H9 (cell line): ENCODE data around the gene LTBP2. TPM values are rescaled to one million over a fixed set of nuclear protein-coding genes. Genes with fewer than 3 reads are reported as not detected.

Experiments
- DNase-seq: peaks from one replicate; pipeline ENCODE4 v3.0.0-alpha.2; 2017
- H2AFZ ChIP-seq: one replicate; pipeline ENCODE4 v1.6.1; 2013; ENCODE audit warnings: mild to moderate bottlenecking, low read length, control low read depth, moderate library complexity
- H2AK5ac ChIP-seq: 2 replicates; pipeline ENCODE4 v1.6.1; 2013; ENCODE audit warnings: low read length, control low read depth, mixed read lengths; ENCODE audit not compliant: insufficient read length
- H2BK120ac ChIP-seq: one replicate; pipeline ENCODE4 v1.6.1; 2013; ENCODE audit warnings: low read depth, mild to moderate bottlenecking, low read length, control low read depth, inconsistent platforms; ENCODE audit not compliant: poor library complexity, severe bottlenecking
- H2BK12ac ChIP-seq: 2 replicates; pipeline ENCODE4 v1.6.1; 2013; ENCODE audit warnings: low read length, control low read depth, mixed read lengths, low read depth; ENCODE audit not compliant: insufficient read length
- H2BK15ac ChIP-seq: 2 replicates; pipeline ENCODE4 v1.6.1; 2013; ENCODE audit warnings: low read depth, low read length, control low read depth
- H2BK20ac ChIP-seq: one replicate; pipeline ENCODE4 v1.6.1; 2013; ENCODE audit warnings: low read depth, mild to moderate bottlenecking, low read length, control low read depth, inconsistent platforms; ENCODE audit not compliant: poor library complexity, severe bottlenecking
- H2BK5ac ChIP-seq: 2 replicates; pipeline ENCODE4 v1.6.1; 2013; ENCODE audit warnings: low read length, control low read depth, mixed read lengths; ENCODE audit not compliant: insufficient read length
- H3K14ac ChIP-seq: 2 replicates; pipeline ENCODE4 v1.6.1; 2013; ENCODE audit warnings: low read length, control low read depth; ENCODE audit not compliant: insufficient read depth
- H3K18ac ChIP-seq: 2 replicates; pipeline ENCODE4 v1.6.1; 2013; ENCODE audit warnings: low read depth, mild to moderate bottlenecking, mixed read lengths, low read length, control low read depth; ENCODE audit not compliant: insufficient read length
- H3K23ac ChIP-seq: 2 replicates; pipeline ENCODE4 v1.6.1; 2013; ENCODE audit warnings: low read length, control low read depth, mixed read lengths, low read depth; ENCODE audit not compliant: insufficient read length
- H3K23me2 ChIP-seq: 2 replicates; pipeline ENCODE4 v1.6.1; 2013; ENCODE audit warnings: low read depth, mild to moderate bottlenecking, mixed read lengths, low read length, control low read depth; ENCODE audit not compliant: insufficient read length, poor library complexity, severe bottlenecking
- H3K27ac ChIP-seq: 2 replicates; pipeline ENCODE4 v1.5.1; 2013; ENCODE audit warnings: low read length, control low read depth, mixed read lengths, low read depth; ENCODE audit not compliant: insufficient read length
- H3K27me3 ChIP-seq: 2 replicates; pipeline ENCODE4 v1.6.1; 2013; ENCODE audit warnings: low read length, control low read depth, inconsistent platforms; ENCODE audit not compliant: insufficient read depth
- H3K4ac ChIP-seq: 2 replicates; pipeline ENCODE4 v1.6.1; 2013; ENCODE audit warnings: low read depth, mild to moderate bottlenecking, control low read depth, inconsistent platforms, low read length, moderate library complexity
- H3K4me1 ChIP-seq: 2 replicates; pipeline ENCODE4 v1.6.1; 2013; ENCODE audit warnings: low read length, control low read depth, inconsistent platforms; ENCODE audit not compliant: insufficient read depth
- H3K4me2 ChIP-seq: 2 replicates; pipeline ENCODE4 v1.6.1; 2013; ENCODE audit warnings: low read length, control low read depth, mixed read lengths; ENCODE audit not compliant: insufficient read length, insufficient read depth
- H3K56ac ChIP-seq: 2 replicates; pipeline ENCODE4 v1.6.1; 2013; ENCODE audit warnings: low read depth, mild to moderate bottlenecking, mixed read lengths, low read length, control low read depth; ENCODE audit not compliant: insufficient read length
- H3K79me1 ChIP-seq: 2 replicates; pipeline ENCODE4 v1.6.1; 2013; ENCODE audit warnings: low read depth, mild to moderate bottlenecking, moderate library complexity, low read length, control low read depth, inconsistent platforms; ENCODE audit not compliant: insufficient read depth, poor library complexity, severe bottlenecking
- H3K79me2 ChIP-seq: 2 replicates; pipeline ENCODE4 v1.6.1; 2013; ENCODE audit warnings: low read length, control low read depth, inconsistent platforms; ENCODE audit not compliant: insufficient read depth
- H3K9ac ChIP-seq: 2 replicates; pipeline ENCODE4 v1.6.1; 2013; ENCODE audit warnings: low read length, control low read depth, mixed read lengths; ENCODE audit not compliant: insufficient read length; ENCODE audit errors: extremely low read depth
- H3K9me3 ChIP-seq: one replicate; pipeline ENCODE4 v1.6.1; 2013; ENCODE audit warnings: low read depth, low read length, inconsistent platforms; ENCODE audit not compliant: control insufficient read depth
- H3T11ph ChIP-seq: one replicate; pipeline ENCODE4 v1.6.1; 2013; ENCODE audit warnings: mild to moderate bottlenecking, low read length, control low read depth, inconsistent platforms
- H4K20me1 ChIP-seq: one replicate; pipeline ENCODE4 v1.6.1; 2013; ENCODE audit not compliant: control insufficient read depth, insufficient read length, insufficient read depth
- H4K5ac ChIP-seq: 2 replicates; pipeline ENCODE4 v1.6.1; 2013; ENCODE audit warnings: low read depth, mild to moderate bottlenecking, mixed read lengths, low read length, control low read depth; ENCODE audit not compliant: insufficient read length
- H4K8ac ChIP-seq: replicated peaks from 2 replicates; pipeline ENCODE4 v1.6.1; 2013; ENCODE audit warnings: low read length, control low read depth, mixed read lengths, low read depth; ENCODE audit not compliant: insufficient read length
- H4K91ac ChIP-seq: 2 replicates; pipeline ENCODE4 v1.6.1; 2013; ENCODE audit warnings: low read depth, mild to moderate bottlenecking, moderate library complexity, mixed read lengths, low read length, control low read depth; ENCODE audit not compliant: insufficient read length
- H3K27ac Mint-ChIP-seq, 3 experiments: 2 replicates in 2 of 3; 3 replicates in 1 of 3; pipeline ENCODE4 v1.8.0; 2020 to 2021; ENCODE audit warnings: mixed read lengths in 3 of 3, mild to moderate bottlenecking in 1 of 3, moderate library complexity in 1 of 3
- H3K27me3 Mint-ChIP-seq: 2 replicates; pipeline ENCODE4 v1.8.0; 2021; ENCODE audit warnings: low read depth, mild to moderate bottlenecking, moderate library complexity, mixed read lengths
- H3K36me3 Mint-ChIP-seq, 3 experiments: 2 replicates in 2 of 3; 3 replicates in 1 of 3; pipeline ENCODE4 v1.8.0; 2020 to 2021; ENCODE audit warnings: low read depth in 3 of 3, mixed read lengths in 3 of 3; ENCODE audit not compliant: insufficient read depth in 1 of 3
- H3K4me1 Mint-ChIP-seq, 2 experiments: 2 replicates each; pipeline ENCODE4 v1.8.0; 2020; ENCODE audit warnings: mixed read lengths in 2 of 2
- H3K4me3 Mint-ChIP-seq, 2 experiments: 2 replicates in 1 of 2; 3 replicates in 1 of 2; pipeline ENCODE4 v1.8.0; 2020 to 2021; ENCODE audit warnings: mild to moderate bottlenecking in 2 of 2, mixed read lengths in 2 of 2, moderate library complexity in 1 of 2
- H3K9me3 Mint-ChIP-seq, 2 experiments: 2 replicates in 1 of 2; 3 replicates in 1 of 2; pipeline ENCODE4 v1.8.0; 2020; ENCODE audit warnings: mild to moderate bottlenecking in 2 of 2, mixed read lengths in 2 of 2, moderate library complexity in 1 of 2
- WGBS: extraction: QIAGEN DNeasy Blood & Tissue Kit; methylation state at CpG from one replicate; pipeline ENCODE4 v1.1.7; 2013; ENCODE audit warnings: missing lambda C conversion rate, low lambda C conversion rate, mixed read lengths; ENCODE audit not compliant: insufficient read length; ENCODE audit errors: extremely low coverage; 5-methylcytosine and 5-hydroxymethylcytosine counted together
- total RNA-seq: library from RNA; stranded (reverse); gene quantifications from 2 replicates; pipeline ENCODE4 v1.2.1, GENCODE V29; 2021
- TF ChIP-seq, protein P1 (sequence below): fragments of 200-600 bp; sonication (generic); conservative IDR thresholded peaks from 3 replicates; pipeline ENCODE4 v1.8.0; 2021; ENCODE audit warnings: antibody characterized with exemption, mild to moderate bottlenecking

Gene LTBP2
- total RNA-seq, 1 experiment from 2014 or later, result 0.77 TPM

DNA sequence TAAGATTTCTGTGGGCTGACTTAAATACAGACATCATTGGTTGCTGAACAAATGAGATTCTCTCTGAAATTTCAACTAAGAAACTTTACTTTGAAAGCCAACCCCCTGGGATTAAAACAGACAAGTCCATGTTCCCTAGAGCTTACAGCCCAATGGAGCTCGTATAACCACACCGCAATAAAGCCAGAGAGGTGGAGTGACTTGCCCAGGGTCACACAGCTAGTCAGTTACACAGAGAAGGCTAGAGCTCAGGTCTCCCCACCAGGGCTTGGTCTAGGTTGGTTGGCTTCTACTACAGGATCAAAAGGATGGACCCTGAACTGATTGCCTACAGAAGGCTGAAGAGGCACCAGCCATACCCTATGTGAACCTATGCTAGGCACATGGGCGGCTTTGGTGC is 8.9 kb upstream of the LTBP2 start:
- no peaks in the 10 kb centered on the region for H4K20me1 ChIP-seq
- H3K56ac ChIP-seq, result no peak overlapping the region
- H3K18ac ChIP-seq, result no peak overlapping the region
- H3K27me3 ChIP-seq, result no peaks in the 10 kb centered on the region
- H3K4me3 Mint-ChIP-seq, result no peak overlapping the region
- no peak overlapping the region for H2BK20ac ChIP-seq
- H2BK12ac ChIP-seq, result no peak overlapping the region
- peaks cover 25 to 38% of the 10 kb centered on the region in 2 experiments for H3K4me1 Mint-ChIP-seq
- H3K79me2 ChIP-seq, result no peaks in the 10 kb centered on the region
- no peaks in the 10 kb centered on the region for H3K9me3 ChIP-seq
- TF ChIP-seq, protein P1, sequence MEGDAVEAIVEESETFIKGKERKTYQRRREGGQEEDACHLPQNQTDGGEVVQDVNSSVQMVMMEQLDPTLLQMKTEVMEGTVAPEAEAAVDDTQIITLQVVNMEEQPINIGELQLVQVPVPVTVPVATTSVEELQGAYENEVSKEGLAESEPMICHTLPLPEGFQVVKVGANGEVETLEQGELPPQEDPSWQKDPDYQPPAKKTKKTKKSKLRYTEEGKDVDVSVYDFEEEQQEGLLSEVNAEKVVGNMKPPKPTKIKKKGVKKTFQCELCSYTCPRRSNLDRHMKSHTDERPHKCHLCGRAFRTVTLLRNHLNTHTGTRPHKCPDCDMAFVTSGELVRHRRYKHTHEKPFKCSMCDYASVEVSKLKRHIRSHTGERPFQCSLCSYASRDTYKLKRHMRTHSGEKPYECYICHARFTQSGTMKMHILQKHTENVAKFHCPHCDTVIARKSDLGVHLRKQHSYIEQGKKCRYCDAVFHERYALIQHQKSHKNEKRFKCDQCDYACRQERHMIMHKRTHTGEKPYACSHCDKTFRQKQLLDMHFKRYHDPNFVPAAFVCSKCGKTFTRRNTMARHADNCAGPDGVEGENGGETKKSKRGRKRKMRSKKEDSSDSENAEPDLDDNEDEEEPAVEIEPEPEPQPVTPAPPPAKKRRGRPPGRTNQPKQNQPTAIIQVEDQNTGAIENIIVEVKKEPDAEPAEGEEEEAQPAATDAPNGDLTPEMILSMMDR, result no peak
- H3K4me2 ChIP-seq, result no peak overlapping the region
- no peak overlapping the region for H3K4ac ChIP-seq
- no peak overlapping the region for H3K23ac ChIP-seq
- H2BK5ac ChIP-seq, result no peak overlapping the region
- no peak overlapping the region for H3K14ac ChIP-seq
- no peak overlapping the region for H3K9ac ChIP-seq
- no peak overlapping the region for H2AFZ ChIP-seq
- WGBS, result no CpG with 5 or more reads among the region's 3 CpGs
- H3K4me1 ChIP-seq, result peaks cover 5% of the 10 kb centered on the region; the same call in 1 of the 2 replicates
- no peak overlapping the region for H3T11ph ChIP-seq
- no peaks in the 10 kb centered on the region for H3K79me1 ChIP-seq
- H2BK120ac ChIP-seq, result no peak overlapping the region
- no peak overlapping the region for H4K5ac ChIP-seq
- H3K9me3 Mint-ChIP-seq, result no peaks in the 10 kb centered on the region
- H3K27me3 Mint-ChIP-seq, result peaks cover 9% of the 10 kb centered on the region
- no peak overlapping the region for H2AK5ac ChIP-seq
- H4K8ac ChIP-seq, result no peak overlapping the region
- H2BK15ac ChIP-seq, result no peak overlapping the region
- no peak overlapping the region for H3K27ac ChIP-seq
- no peak overlapping the region for H4K91ac ChIP-seq
- H3K23me2 ChIP-seq, result no peaks in the 10 kb centered on the region
- no peak for DNase-seq
- H3K27ac Mint-ChIP-seq, result no peak overlapping the region; a peak in 1 of 7 replicates
- H3K36me3 Mint-ChIP-seq, result no peaks in the 10 kb centered on the region; a peak in 2 of 7 replicates
